Endodermal cell (in vitro differentiated cells): Measurements from ENCODE around the gene PPP1R12A. TPM values are rescaled to one million over a fixed set of nuclear protein-coding genes. Genes with fewer than 3 reads are reported as not detected.

Experiments
- DNase-seq: peaks from one replicate; pipeline ENCODE4 v3.0.0-alpha.2; 2017
- H3K27ac ChIP-seq: 2 replicates; pipeline ENCODE4 v1.5.1; 2013; ENCODE audit warnings: mild to moderate bottlenecking, low read depth, low read length, moderate library complexity
- H3K27me3 ChIP-seq: 2 replicates; pipeline ENCODE4 v1.6.1; 2013; ENCODE audit warnings: mild to moderate bottlenecking, low read length, moderate library complexity; ENCODE audit not compliant: insufficient read depth, control insufficient read depth, poor library complexity, severe bottlenecking
- H3K36me3 ChIP-seq: 2 replicates; pipeline ENCODE4 v1.7.0; 2013; ENCODE audit warnings: mild to moderate bottlenecking, low read length, moderate library complexity; ENCODE audit not compliant: control insufficient read depth, insufficient read depth
- H3K4me1 ChIP-seq: one replicate; pipeline ENCODE4 v1.7.0; 2013; ENCODE audit warnings: low read length; ENCODE audit not compliant: control insufficient read depth, insufficient read depth
- H3K4me3 ChIP-seq: 2 replicates; pipeline ENCODE4 v1.5.1; 2013; ENCODE audit warnings: mild to moderate bottlenecking, low read length, moderate library complexity
- H3K9ac ChIP-seq: 2 replicates; pipeline ENCODE4 v1.6.1; 2013; ENCODE audit warnings: mild to moderate bottlenecking, low read length, moderate library complexity; ENCODE audit not compliant: poor library complexity, severe bottlenecking; ENCODE audit errors: extremely low read depth
- H3K9me3 ChIP-seq: 2 replicates; pipeline ENCODE4 v1.6.1; 2013; ENCODE audit warnings: mild to moderate bottlenecking, low read length, moderate library complexity; ENCODE audit not compliant: control insufficient read depth
- H3K27ac Mint-ChIP-seq: 2 replicates; pipeline ENCODE4 v1.8.0; 2020; ENCODE audit warnings: mixed read lengths
- H3K27me3 Mint-ChIP-seq: 2 replicates; pipeline ENCODE4 v1.8.0; 2021; ENCODE audit warnings: mild to moderate bottlenecking, mixed read lengths; ENCODE audit not compliant: insufficient read depth
- H3K36me3 Mint-ChIP-seq: 2 replicates; pipeline ENCODE4 v1.8.0; 2020; ENCODE audit warnings: low read depth, mixed read lengths
- H3K4me1 Mint-ChIP-seq: 2 replicates; pipeline ENCODE4 v1.8.0; 2020; ENCODE audit warnings: mixed read lengths
- H3K4me3 Mint-ChIP-seq: 2 replicates; pipeline ENCODE4 v1.8.0; 2020; ENCODE audit warnings: mild to moderate bottlenecking, moderate library complexity, mixed read lengths
- H3K9me3 Mint-ChIP-seq: 2 replicates; pipeline ENCODE4 v1.8.0; 2020; ENCODE audit warnings: mild to moderate bottlenecking, mixed read lengths
- WGBS, 2 experiments: methylation state at CpG; one replicate each; pipeline versions ENCODE4 v1.1.5 to v1.1.7; 2013; ENCODE audit warnings: missing lambda C conversion rate in 2 of 2, mixed read lengths in 1 of 2; ENCODE audit not compliant: insufficient coverage in 1 of 2, insufficient read length in 1 of 2; 5-methylcytosine and 5-hydroxymethylcytosine counted together
- total RNA-seq, 2 donors: library from RNA; stranded (reverse); fragmentation: NEBNext Ultra II Directional in 1 of 2; extraction: Animal tissue kit (Norgen Biotek cat#: 25700) in 1 of 2; gene quantifications; 2 replicates in 1 of 2; 3 replicates in 1 of 2; pipeline ENCODE4 v1.2.1, GENCODE V29; 2021
- TF ChIP-seq, protein P1 (sequence below): fragments of 200-600 bp; sonication (generic); conservative IDR thresholded peaks from 2 replicates; pipeline ENCODE4 v1.5.0; 2021; ENCODE audit warnings: antibody characterized with exemption, mild to moderate bottlenecking

The PPP1R12A gene
- total RNA-seq, 2 donors from 2014 or later = 80.0 to 94.7 TPM

DNA sequence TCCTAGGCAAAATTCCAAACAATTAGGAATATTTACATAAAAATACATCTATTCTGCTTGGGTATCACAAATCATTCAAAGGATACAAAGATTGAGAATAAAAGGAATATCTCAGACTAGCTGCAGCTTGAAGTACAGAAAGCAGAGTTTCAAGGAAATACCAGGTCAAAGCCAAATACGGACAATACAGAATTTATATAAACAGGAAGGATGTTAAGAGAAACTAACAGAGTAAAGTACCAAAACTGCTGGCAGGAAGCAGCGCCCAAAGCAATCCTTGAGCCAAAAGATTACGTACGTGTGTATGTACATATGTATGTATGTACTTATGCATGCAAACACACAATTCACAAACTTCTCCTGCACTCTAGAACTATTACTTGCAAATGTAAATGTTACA lies 86.6 kb downstream of the PPP1R12A start:
- DNase-seq = no peak
- no peaks in the 10 kb centered on the region for H3K27me3 ChIP-seq
- Mint-ChIP-seq H3K27me3 (no peaks in the 10 kb centered on the region), H3K36me3 (peaks cover 19% of the 10 kb centered on the region), H3K9me3 (peaks cover 12% of the 10 kb centered on the region), H3K4me1 (peaks cover 13% of the 10 kb centered on the region), H3K4me3 (no peak overlapping the region), H3K27ac (no peak overlapping the region)
- H3K9ac ChIP-seq = no peak overlapping the region
- H3K4me1 ChIP-seq = no peaks in the 10 kb centered on the region
- no peak overlapping the region for H3K27ac ChIP-seq
- TF ChIP-seq, protein P1, sequence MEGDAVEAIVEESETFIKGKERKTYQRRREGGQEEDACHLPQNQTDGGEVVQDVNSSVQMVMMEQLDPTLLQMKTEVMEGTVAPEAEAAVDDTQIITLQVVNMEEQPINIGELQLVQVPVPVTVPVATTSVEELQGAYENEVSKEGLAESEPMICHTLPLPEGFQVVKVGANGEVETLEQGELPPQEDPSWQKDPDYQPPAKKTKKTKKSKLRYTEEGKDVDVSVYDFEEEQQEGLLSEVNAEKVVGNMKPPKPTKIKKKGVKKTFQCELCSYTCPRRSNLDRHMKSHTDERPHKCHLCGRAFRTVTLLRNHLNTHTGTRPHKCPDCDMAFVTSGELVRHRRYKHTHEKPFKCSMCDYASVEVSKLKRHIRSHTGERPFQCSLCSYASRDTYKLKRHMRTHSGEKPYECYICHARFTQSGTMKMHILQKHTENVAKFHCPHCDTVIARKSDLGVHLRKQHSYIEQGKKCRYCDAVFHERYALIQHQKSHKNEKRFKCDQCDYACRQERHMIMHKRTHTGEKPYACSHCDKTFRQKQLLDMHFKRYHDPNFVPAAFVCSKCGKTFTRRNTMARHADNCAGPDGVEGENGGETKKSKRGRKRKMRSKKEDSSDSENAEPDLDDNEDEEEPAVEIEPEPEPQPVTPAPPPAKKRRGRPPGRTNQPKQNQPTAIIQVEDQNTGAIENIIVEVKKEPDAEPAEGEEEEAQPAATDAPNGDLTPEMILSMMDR = no peak
- peaks cover 34% of the 10 kb centered on the region for H3K36me3 ChIP-seq
- WGBS, 2 experiments = 87 to 95% methylated on average over 2 to 3 of the region's 4 CpGs
- H3K9me3 ChIP-seq = no peaks in the 10 kb centered on the region
- H3K4me3 ChIP-seq = no peak overlapping the region

DNA sequence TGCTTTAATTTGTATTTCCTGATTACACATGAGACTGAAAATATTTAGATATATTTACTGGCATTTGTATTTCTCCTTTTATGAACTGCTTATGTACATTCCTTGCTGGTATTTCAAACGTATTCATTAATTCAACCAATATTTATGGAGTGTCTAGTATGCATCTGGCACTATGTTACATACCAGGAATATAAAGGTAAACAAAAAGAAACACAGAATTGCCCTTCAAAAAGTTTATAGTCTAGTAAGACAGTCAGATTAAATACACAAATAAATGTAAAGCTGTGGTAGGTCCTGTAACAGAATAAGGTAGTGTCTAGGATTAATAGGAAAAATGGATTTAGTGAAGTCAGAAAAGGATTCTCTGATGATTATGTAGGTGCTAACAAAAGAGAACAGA lies 87.5 kb downstream of the PPP1R12A start:
- Histone ChIP-seq H3K9me3 (no peaks in the 10 kb centered on the region), H3K4me3 (no peak overlapping the region), H3K9ac (no peak overlapping the region), H3K4me1 (no peaks in the 10 kb centered on the region), H3K27ac (no peak overlapping the region), H3K36me3 (peaks cover 37% of the 10 kb centered on the region), H3K27me3 (no peaks in the 10 kb centered on the region)
- TF ChIP-seq, protein P1 = no peak
- H3K36me3 Mint-ChIP-seq = peaks cover 22% of the 10 kb centered on the region
- no peaks in the 10 kb centered on the region for H3K27me3 Mint-ChIP-seq
- peaks cover 13% of the 10 kb centered on the region for H3K4me1 Mint-ChIP-seq
- WGBS, 2 experiments = 100% methylated on average over 1 of the region's 1 CpG; no CpG with 5 or more reads in 1 of the 2 experiments
- peaks cover 9% of the 10 kb centered on the region for H3K9me3 Mint-ChIP-seq
- DNase-seq = no peak
- no peak overlapping the region for H3K4me3 Mint-ChIP-seq
- H3K27ac Mint-ChIP-seq = peak overlapping the region; percentile 12

DNA sequence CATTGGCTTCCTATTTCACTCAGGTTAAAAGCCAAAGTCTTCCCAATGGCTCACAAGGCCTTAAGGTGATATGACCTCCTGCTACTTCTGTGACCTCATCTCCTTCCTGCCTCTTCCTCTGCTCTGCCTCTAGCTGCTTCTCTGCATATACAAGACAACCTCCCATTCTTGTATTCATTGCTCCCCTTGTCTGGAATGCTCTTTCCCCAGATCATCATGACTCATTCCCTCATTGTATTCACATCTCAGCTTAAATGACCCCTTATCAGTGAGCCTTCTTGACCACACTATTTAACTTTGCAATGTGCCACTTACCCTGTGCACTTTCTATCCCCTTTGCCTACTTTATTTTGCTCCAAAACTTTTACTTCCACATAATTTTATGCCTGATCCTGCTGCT lies 90.2 kb downstream of the PPP1R12A start:
- TF ChIP-seq, protein P1 = no peak
- peaks cover 16% of the 10 kb centered on the region for H3K4me1 Mint-ChIP-seq
- peak; percentile 76 for DNase-seq
- Histone ChIP-seq H3K4me3 (no peak overlapping the region), H3K9ac (no peak overlapping the region), H3K27ac (no peak overlapping the region), H3K27me3 (no peaks in the 10 kb centered on the region), H3K4me1 (no peaks in the 10 kb centered on the region), H3K36me3 (peaks cover 61% of the 10 kb centered on the region), H3K9me3 (peaks cover 10% of the 10 kb centered on the region)
- peaks cover 14% of the 10 kb centered on the region for H3K9me3 Mint-ChIP-seq
- peak overlapping the region; percentile 74 for H3K27ac Mint-ChIP-seq
- no peak overlapping the region for H3K4me3 Mint-ChIP-seq
- H3K36me3 Mint-ChIP-seq = peaks cover 43% of the 10 kb centered on the region
- H3K27me3 Mint-ChIP-seq = no peaks in the 10 kb centered on the region
